IPS DF 6.9 (cell line): ENCODE results near the gene TTC13.
"Not testable (repeated sequence)": the region's sequence is repeated elsewhere in the genome, so short reads cannot be mapped to it uniquely, and the experiment has no call there.

Experiments used
- DNase-seq: peaks from one replicate; pipeline ENCODE4 v3.0.0-alpha.2; 2013; ENCODE audit warnings: low read depth, low spot score
- H3K27ac ChIP-seq: one replicate; pipeline ENCODE4 v1.5.1; 2013; ENCODE audit warnings: low read length, control low read depth
- H3K27me3 ChIP-seq: 2 replicates; pipeline ENCODE4 v1.6.1; 2013; ENCODE audit warnings: mild to moderate bottlenecking, low read length; ENCODE audit not compliant: control insufficient read depth, insufficient read depth
- H3K36me3 ChIP-seq: 2 replicates; pipeline ENCODE4 v1.6.1; 2013; ENCODE audit warnings: low read length; ENCODE audit not compliant: control insufficient read depth, insufficient read depth
- H3K4me1 ChIP-seq: 2 replicates; pipeline ENCODE4 v1.6.1; 2013; ENCODE audit warnings: low read length; ENCODE audit not compliant: control insufficient read depth, insufficient read depth
- H3K4me3 ChIP-seq: 2 replicates; pipeline ENCODE4 v1.5.1; 2013; ENCODE audit warnings: mild to moderate bottlenecking, low read length
- H3K9me3 ChIP-seq: 2 replicates; pipeline ENCODE4 v1.6.1; 2013; ENCODE audit warnings: low read length, inconsistent platforms; ENCODE audit not compliant: control insufficient read depth, insufficient read depth
- WGBS: extraction: QIAGEN DNeasy Blood & Tissue Kit; methylation state at CpG from one replicate; pipeline ENCODE4 v1.1.7; 2013; ENCODE audit warnings: mixed read lengths, missing lambda C conversion rate; ENCODE audit not compliant: insufficient read length, insufficient coverage; 5-methylcytosine and 5-hydroxymethylcytosine counted together

TTC13 gene, protein sequence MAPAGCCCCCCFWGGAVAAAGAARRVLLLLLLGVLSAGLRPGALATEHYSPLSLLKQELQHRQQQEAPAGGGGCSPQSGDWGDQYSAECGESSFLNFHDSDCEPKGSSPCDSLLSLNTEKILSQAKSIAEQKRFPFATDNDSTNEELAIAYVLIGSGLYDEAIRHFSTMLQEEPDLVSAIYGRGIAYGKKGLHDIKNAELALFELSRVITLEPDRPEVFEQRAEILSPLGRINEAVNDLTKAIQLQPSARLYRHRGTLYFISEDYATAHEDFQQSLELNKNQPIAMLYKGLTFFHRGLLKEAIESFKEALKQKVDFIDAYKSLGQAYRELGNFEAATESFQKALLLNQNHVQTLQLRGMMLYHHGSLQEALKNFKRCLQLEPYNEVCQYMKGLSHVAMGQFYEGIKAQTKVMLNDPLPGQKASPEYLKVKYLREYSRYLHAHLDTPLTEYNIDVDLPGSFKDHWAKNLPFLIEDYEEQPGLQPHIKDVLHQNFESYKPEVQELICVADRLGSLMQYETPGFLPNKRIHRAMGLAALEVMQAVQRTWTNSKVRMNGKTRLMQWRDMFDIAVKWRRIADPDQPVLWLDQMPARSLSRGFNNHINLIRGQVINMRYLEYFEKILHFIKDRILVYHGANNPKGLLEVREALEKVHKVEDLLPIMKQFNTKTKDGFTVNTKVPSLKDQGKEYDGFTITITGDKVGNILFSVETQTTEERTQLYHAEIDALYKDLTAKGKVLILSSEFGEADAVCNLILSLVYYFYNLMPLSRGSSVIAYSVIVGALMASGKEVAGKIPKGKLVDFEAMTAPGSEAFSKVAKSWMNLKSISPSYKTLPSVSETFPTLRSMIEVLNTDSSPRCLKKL

DNA sequence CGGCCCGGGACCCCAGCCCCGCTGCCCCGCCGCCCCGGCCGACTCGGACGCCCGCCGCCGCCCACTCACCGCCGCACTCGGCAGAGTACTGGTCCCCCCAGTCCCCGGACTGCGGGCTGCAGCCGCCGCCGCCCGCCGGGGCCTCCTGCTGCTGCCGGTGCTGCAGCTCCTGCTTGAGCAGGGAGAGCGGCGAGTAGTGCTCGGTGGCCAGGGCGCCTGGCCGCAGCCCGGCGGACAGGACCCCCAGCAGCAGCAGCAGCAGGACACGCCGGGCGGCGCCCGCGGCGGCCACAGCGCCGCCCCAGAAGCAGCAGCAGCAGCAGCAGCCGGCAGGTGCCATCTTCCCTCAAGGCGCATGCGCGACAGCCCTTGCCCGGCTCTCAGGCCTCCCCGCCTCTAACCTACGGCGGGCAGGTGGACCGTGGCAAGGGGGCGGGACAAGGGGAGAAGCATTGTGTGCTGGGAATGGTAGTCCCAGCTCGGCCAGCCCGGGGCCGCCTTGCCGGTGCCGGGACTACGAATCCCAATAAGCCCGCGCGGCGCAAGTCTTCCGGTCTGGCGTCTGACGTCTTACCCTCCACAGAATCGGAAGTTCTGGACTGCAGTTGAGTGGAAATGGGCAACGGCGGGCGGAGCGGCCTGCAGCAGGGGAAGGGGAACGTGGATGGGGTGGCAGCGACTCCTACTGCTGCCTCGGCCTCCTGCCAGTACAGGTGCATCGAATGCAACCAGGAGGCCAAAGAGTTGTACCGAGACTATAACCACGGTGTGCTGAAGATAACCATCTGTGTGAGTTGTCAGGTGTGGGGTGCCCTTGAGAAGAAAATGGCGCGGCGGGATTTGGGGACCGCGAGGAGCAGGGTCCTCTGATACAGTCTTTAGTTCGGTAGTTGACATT is at the start of gene TTC13, which contains the start of gene ARV1:
Gene TTC13, minus strand, starts transcription at position 371 of the 898 bp plus-strand sequence. Its CDS starts 31 bp downstream, at position 340.
Gene ARV1, plus strand, starts transcription at position 604 of the 898 bp plus-strand sequence. Its CDS starts 12 bp downstream, at position 616.
- no peaks in the 10 kb centered on the region for H3K4me1 ChIP-seq
- WGBS, result no CpG with 5 or more reads among the region's 79 CpGs
- peak; percentile 89 for DNase-seq
- peak within 1 kb of the TSS; percentile 89 for H3K4me3 ChIP-seq
- no peaks in the 10 kb centered on the region for H3K9me3 ChIP-seq
- H3K36me3 ChIP-seq, result no peaks in the 10 kb centered on the region
- H3K27ac ChIP-seq, result no peak within 1 kb of the TSS
- H3K27me3 ChIP-seq, result peaks cover 10% of the 10 kb centered on the region

- DNase-seq, result no peak
- Histone ChIP-seq H3K4me3 (no peak overlapping the region), H3K27ac (no peak overlapping the region), H3K27me3 (no peaks in the 10 kb centered on the region), H3K36me3 (no peaks in the 10 kb centered on the region), H3K9me3 (no peaks in the 10 kb centered on the region), H3K4me1 (no peaks in the 10 kb centered on the region)
- no CpG with 5 or more reads among the region's 10 CpGs for WGBS
Observed at GRCh38 chr1:231027971-231028370, 49.3 kb upstream of the TTC13 start.

DNA sequence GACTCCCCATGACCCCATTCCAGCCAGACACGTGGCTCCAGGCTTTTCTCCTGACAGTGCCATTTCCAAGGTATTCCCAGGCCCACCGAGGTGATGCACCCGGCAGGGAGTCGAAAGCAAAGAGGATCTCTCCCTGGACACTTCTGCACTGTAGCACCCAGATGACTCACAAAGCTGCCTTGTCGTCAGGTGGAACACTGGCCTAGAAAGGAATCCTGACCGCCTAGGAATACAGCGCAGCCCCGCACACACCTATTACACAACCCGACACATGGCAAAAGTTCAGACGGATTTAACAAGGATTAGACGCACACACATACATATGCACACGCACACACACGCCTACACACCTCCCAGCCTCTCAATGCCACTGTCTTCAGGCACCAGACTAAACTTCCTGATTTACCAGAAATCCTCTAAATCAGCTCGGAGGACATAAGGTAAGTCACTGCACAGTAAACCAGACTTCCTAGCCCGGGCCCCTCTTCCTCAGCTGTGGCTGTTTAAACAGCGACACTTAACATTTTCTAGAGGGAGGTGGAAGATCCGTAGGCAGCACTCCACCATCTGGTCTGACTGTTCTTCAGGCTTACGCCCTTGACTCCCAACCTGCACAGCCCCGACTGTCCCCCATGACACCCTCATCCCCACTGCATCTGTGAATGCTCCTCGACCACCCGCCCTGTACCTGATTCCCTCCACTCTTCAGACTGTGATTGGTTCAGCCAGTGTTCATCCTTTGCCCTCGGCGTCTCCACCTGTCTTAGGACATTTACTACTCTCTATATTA is 48.7 kb upstream of the TTC13 start:
- no peak for DNase-seq
- no CpG with 5 or more reads among the region's 23 CpGs for WGBS
- H3K9me3 ChIP-seq, result no peaks in the 10 kb centered on the region
- H3K36me3 ChIP-seq, result no peaks in the 10 kb centered on the region
- no peak overlapping the region for H3K27ac ChIP-seq
- no peaks in the 10 kb centered on the region for H3K27me3 ChIP-seq
- no peak overlapping the region for H3K4me3 ChIP-seq
- H3K4me1 ChIP-seq, result no peaks in the 10 kb centered on the region

DNA sequence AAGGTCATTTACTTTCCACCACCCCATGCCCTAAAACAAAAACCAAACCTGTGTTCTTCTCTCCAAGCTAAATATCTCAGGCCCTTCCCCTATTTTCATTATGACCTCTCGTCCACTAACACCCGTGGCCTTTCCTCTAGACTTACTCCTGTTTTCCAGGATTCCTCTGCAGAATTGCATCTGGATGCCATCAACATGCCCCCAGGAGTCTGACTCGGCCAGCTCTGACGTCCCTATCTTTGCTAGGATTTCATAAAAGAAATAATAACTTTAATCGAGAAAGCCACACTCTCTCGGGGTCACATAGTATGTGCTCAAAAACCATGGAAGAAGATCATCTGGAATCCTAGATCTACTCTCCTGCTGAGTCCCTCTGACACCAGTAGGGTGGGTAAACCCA is 47.9 kb upstream of the TTC13 start:
- Histone ChIP-seq H3K4me3 (no peak overlapping the region), H3K9me3 (no peaks in the 10 kb centered on the region), H3K36me3 (no peaks in the 10 kb centered on the region), H3K27me3 (no peaks in the 10 kb centered on the region), H3K4me1 (no peaks in the 10 kb centered on the region), H3K27ac (no peak overlapping the region)
- DNase-seq, result no peak
- WGBS, result no CpG with 5 or more reads among the region's 6 CpGs

DNA sequence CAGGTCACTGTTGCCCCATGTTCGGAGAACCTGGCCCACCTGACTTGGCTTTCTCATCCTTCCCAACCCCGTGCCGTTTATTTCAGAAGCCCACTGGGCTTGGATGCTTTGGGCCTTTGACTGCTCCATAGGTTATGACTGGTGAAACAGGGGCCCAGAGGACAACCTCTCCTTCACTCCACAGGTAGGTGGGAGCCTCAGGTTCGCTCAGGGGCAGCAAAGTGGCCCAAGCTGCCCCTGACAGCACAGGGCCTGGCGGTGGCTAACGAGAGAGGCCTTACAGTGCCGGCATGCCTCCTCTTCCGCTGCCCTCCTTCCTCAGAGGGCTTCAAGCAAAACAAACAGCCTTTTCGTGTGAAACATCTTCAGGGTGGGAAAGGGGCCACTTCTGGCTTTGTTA is 44.5 kb upstream of the TTC13 start:
- no peaks in the 10 kb centered on the region for H3K9me3 ChIP-seq
- H3K27me3 ChIP-seq, result no peaks in the 10 kb centered on the region
- H3K27ac ChIP-seq, result no peak overlapping the region
- no peaks in the 10 kb centered on the region for H3K36me3 ChIP-seq
- no peak for DNase-seq
- peaks cover 8% of the 10 kb centered on the region for H3K4me1 ChIP-seq
- no peak overlapping the region for H3K4me3 ChIP-seq
- WGBS, result no CpG with 5 or more reads among the region's 9 CpGs

DNA sequence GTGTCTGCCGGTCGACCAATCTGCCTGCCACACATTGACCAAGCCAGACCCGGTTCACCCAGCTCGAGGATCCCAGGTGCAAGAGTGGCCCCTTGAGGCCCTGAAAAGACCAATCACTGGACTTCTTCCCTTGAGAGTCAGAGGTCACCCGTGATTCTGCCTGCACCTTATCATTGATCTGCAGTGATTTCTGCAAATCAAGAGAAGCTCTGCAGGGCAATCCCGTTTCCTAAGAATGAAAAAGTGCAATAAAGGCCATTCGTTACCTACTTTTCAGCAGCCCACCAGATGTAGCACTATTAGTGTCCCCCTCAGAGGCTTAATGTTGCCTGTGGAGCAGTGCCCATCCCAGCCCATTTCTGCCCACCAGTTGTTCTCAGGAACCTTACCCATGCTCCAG is 43.9 kb upstream of the TTC13 start:
- not testable (repeated sequence) for H3K4me1 ChIP-seq, H3K36me3 ChIP-seq, H3K9me3 ChIP-seq, DNase-seq, H3K4me3 ChIP-seq, H3K27ac ChIP-seq, H3K27me3 ChIP-seq
- no CpG with 5 or more reads among the region's 7 CpGs for WGBS

GRCh38 chr1:231021540-231022031 is 42.9 kb upstream of the TTC13 start:
- H3K9me3 ChIP-seq, result no peaks in the 10 kb centered on the region
- WGBS, result no CpG with 5 or more reads among the region's 12 CpGs
- H3K36me3 ChIP-seq, result no peaks in the 10 kb centered on the region
- H3K4me3 ChIP-seq, result no peak overlapping the region
- no peak overlapping the region for H3K27ac ChIP-seq
- H3K4me1 ChIP-seq, result peaks cover 8% of the 10 kb centered on the region
- DNase-seq, result no peak
- H3K27me3 ChIP-seq, result no peaks in the 10 kb centered on the region

DNA sequence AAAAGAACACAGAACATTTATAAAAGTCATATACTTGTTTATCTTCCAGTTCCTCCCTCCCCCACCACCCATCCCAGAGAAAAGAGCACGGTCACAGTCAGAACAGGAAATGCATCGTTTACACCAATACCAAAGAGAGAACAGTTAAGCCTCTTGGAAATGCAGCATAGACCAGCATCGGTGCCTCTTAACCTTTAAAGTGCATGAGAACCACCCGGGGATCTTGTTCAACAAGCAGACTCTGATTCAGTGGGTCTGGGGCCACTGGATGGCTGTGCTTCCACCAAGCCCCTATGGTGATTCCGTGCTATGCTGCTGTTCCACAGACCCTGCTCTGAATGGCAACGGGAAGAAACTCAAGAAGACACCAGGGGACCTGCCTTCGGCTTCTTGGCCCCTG is 42.2 kb upstream of the TTC13 start:
- H3K36me3 ChIP-seq, result no peaks in the 10 kb centered on the region
- no peak overlapping the region for H3K4me3 ChIP-seq
- no peaks in the 10 kb centered on the region for H3K9me3 ChIP-seq
- no CpG with 5 or more reads among the region's 7 CpGs for WGBS
- no peak for DNase-seq
- H3K4me1 ChIP-seq, result peaks cover 8% of the 10 kb centered on the region
- H3K27me3 ChIP-seq, result no peaks in the 10 kb centered on the region
- no peak overlapping the region for H3K27ac ChIP-seq

DNA sequence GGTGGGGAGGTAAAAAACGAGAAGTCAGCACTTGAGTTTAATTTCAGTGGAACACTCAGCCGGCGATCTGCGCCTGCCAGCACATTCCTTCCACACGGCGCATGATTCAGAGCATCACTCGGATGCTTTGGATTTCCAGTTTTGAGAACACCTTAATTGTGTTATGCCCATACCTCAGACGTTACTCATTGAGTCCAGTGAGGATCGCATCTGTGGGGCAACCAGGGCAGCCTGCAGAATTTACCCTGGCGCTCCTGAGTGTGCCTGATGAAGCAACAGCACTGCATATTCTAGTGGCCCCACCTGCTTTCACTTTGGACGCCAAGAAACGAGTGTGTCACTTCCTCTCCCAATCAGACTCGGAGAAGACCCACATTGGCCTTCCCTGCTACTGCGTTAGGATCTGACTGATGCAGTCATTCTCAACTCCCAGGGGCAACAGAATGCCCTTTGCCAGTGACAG is 41.5 kb upstream of the TTC13 start:
- DNase-seq, result no peak
- H3K4me1 ChIP-seq, result peaks cover 8% of the 10 kb centered on the region
- no peak overlapping the region for H3K27ac ChIP-seq
- H3K27me3 ChIP-seq, result no peaks in the 10 kb centered on the region
- no CpG with 5 or more reads among the region's 14 CpGs for WGBS
- H3K4me3 ChIP-seq, result no peak overlapping the region
- H3K9me3 ChIP-seq, result no peaks in the 10 kb centered on the region
- H3K36me3 ChIP-seq, result no peaks in the 10 kb centered on the region
